Stimulated activated CD8-positive, alpha-beta memory T cell treated with anti-CD3 and anti-CD28 coated beads, Interleukin-7, amount 100 ng/mL, for 1 hour (primary cell): ENCODE results near the gene STK16.
A peak's percentile ranks its signal among the peaks of the same experiment; 100 is the strongest.

Experiments used
- DNase-seq, 2 donors: peaks; one replicate each; pipeline ENCODE4 v3.0.0-alpha.2; 2020; ENCODE audit warnings: low read depth in 2 of 2

The STK16 gene

GRCh38 chr2:219213486-219214071 lies 31.7 kb upstream of the STK16 start:
- DNase-seq: no peak

GRCh38 chr2:219214141-219214540 lies 31.1 kb upstream of the STK16 start:
- no peak for DNase-seq

GRCh38 chr2:219214786-219215185 lies 30.5 kb upstream of the STK16 start:
- DNase-seq: no peak

- DNase-seq: no peak
These were observed 29.3 kb upstream of the STK16 start for GRCh38 chr2:219215871-219216534.

- DNase-seq: no peak
These were observed 28.8 kb upstream of the STK16 start for GRCh38 chr2:219216535-219216915.

GRCh38 chr2:219218217-219218731 lies 27.0 kb upstream of the STK16 start:
- DNase-seq: no peak

GRCh38 chr2:219218732-219219701 lies 26.3 kb upstream of the STK16 start, which contains the start of gene ABCB6:
Gene ABCB6, minus strand, starts transcription at chr2:219218958. Its CDS starts 285 bp downstream, at chr2:219218673.
- peak; percentile 51 to 60 for DNase-seq

GRCh38 chr2:219219784-219220532 lies 25.3 kb upstream of the STK16 start:
- no peak for DNase-seq

GRCh38 chr2:219220652-219221402 lies 24.5 kb upstream of the STK16 start:
- no peak for DNase-seq

- no peak for DNase-seq
These were observed 23.2 kb upstream of the STK16 start for GRCh38 chr2:219221957-219222518.

GRCh38 chr2:219223831-219224610 lies 21.3 kb upstream of the STK16 start:
- DNase-seq: no peak

- no peak for DNase-seq
These were observed 19.9 kb upstream of the STK16 start for GRCh38 chr2:219225350-219225749.

- no peak for DNase-seq
These were observed 17.0 kb upstream of the STK16 start for GRCh38 chr2:219228041-219228910.

- no peak for DNase-seq
These were observed 16.4 kb upstream of the STK16 start for GRCh38 chr2:219228911-219229304.

- DNase-seq: peak; percentile 93 to 95
These were observed 15.8 kb upstream of the STK16 start, which contains the start of the genes ANKZF1 and ATG9A for GRCh38 chr2:219229305-219230058. Gene ANKZF1, plus strand, starts transcription at chr2:219229806. Its CDS starts 452 bp downstream, at chr2:219230258. Gene ATG9A, minus strand, starts transcription at chr2:219229636. Its CDS starts 1,612 bp downstream, at chr2:219228024.

GRCh38 chr2:219230059-219230540 lies 15.2 kb upstream of the STK16 start:
- DNase-seq: no peak

GRCh38 chr2:219234331-219234730 lies 10.9 kb upstream of the STK16 start:
- DNase-seq: no peak
